Measurements from ENCODE around the gene EAPP.
"Not testable (repeated sequence)": the region's sequence is repeated elsewhere in the genome, so short reads cannot be mapped to it uniquely, and the experiment has no call there.

The EAPP gene
- 38.5 to 60.6 (median 56.4) reads per million in 3 donors for total RNA-seq

GRCh38 chr14:34539407-34540180 is at the start of gene EAPP:
Gene EAPP, minus strand, starts transcription at chr14:34539701. Its CDS starts 73 bp downstream, at chr14:34539628.
- Histone ChIP-seq H3K9me3 (ENCODE audit: control insufficient read depth, low read length) (no peaks in the 10 kb centered on the region), H3K27ac (ENCODE audit: insufficient read depth, low read length, poor library complexity, severe bottlenecking) (peak within 1 kb of the TSS; percentile 93), H3K36me3 (ENCODE audit: control insufficient read depth, insufficient read depth, low read length) (peaks cover 5% of the 10 kb centered on the region), H3K27me3 (replicated peaks; ENCODE audit: control insufficient read depth, insufficient read depth, low read length, poor library complexity, severe bottlenecking) (no peaks in the 10 kb centered on the region), H3K4me3 (ENCODE audit: insufficient read depth, low read depth, low read length, poor library complexity, severe bottlenecking) (peak within 1 kb of the TSS; percentile 77), H3K4me1 (ENCODE audit: control insufficient read depth, insufficient read depth, low read length, poor library complexity, severe bottlenecking) (peaks cover 14% of the 10 kb centered on the region)
- peak; percentile 92 to 95 (median 92) for DNase-seq

GRCh38 chr14:34583525-34583924 is 44.0 kb upstream of the EAPP start:
- Histone ChIP-seq H3K27me3 (replicated peaks; ENCODE audit: control insufficient read depth, insufficient read depth, low read length, poor library complexity, severe bottlenecking) (no peaks in the 10 kb centered on the region), H3K4me3 (ENCODE audit: insufficient read depth, low read depth, low read length, poor library complexity, severe bottlenecking) (no peak overlapping the region), H3K36me3 (ENCODE audit: control insufficient read depth, insufficient read depth, low read length) (peaks cover 40% of the 10 kb centered on the region), H3K27ac (ENCODE audit: insufficient read depth, low read length, poor library complexity, severe bottlenecking) (no peak overlapping the region), H3K9me3 (ENCODE audit: control insufficient read depth, low read length) (no peaks in the 10 kb centered on the region), H3K4me1 (ENCODE audit: control insufficient read depth, insufficient read depth, low read length, poor library complexity, severe bottlenecking) (no peaks in the 10 kb centered on the region)
- DNase-seq, result no peak

GRCh38 chr14:34582117-34582680 is 42.7 kb upstream of the EAPP start:
- DNase-seq, result no peak
- Histone ChIP-seq H3K36me3 (ENCODE audit: control insufficient read depth, insufficient read depth, low read length) (peaks cover 44% of the 10 kb centered on the region), H3K4me1 (ENCODE audit: control insufficient read depth, insufficient read depth, low read length, poor library complexity, severe bottlenecking) (no peaks in the 10 kb centered on the region), H3K27me3 (replicated peaks; ENCODE audit: control insufficient read depth, insufficient read depth, low read length, poor library complexity, severe bottlenecking) (no peaks in the 10 kb centered on the region), H3K9me3 (ENCODE audit: control insufficient read depth, low read length) (no peaks in the 10 kb centered on the region), H3K27ac (ENCODE audit: insufficient read depth, low read length, poor library complexity, severe bottlenecking) (no peak overlapping the region), H3K4me3 (ENCODE audit: insufficient read depth, low read depth, low read length, poor library complexity, severe bottlenecking) (no peak overlapping the region)

- peaks cover 32% of the 10 kb centered on the region for H3K36me3 ChIP-seq (ENCODE audit: control insufficient read depth, insufficient read depth, low read length)
- no peaks in the 10 kb centered on the region for H3K27me3 ChIP-seq (replicated peaks; ENCODE audit: control insufficient read depth, insufficient read depth, low read length, poor library complexity, severe bottlenecking)
- no peaks in the 10 kb centered on the region for H3K9me3 ChIP-seq (ENCODE audit: control insufficient read depth, low read length)
- DNase-seq, result no peak
- no peak overlapping the region for H3K4me3 ChIP-seq (ENCODE audit: insufficient read depth, low read depth, low read length, poor library complexity, severe bottlenecking)
- H3K4me1 ChIP-seq (ENCODE audit: control insufficient read depth, insufficient read depth, low read length, poor library complexity, severe bottlenecking), result no peaks in the 10 kb centered on the region
- H3K27ac ChIP-seq (ENCODE audit: insufficient read depth, low read length, poor library complexity, severe bottlenecking), result no peak overlapping the region
These were observed 40.9 kb upstream of the EAPP start for GRCh38 chr14:34580381-34580780.

- no peaks in the 10 kb centered on the region for H3K9me3 ChIP-seq (ENCODE audit: control insufficient read depth, low read length)
- no peak for DNase-seq
- H3K4me3 ChIP-seq (ENCODE audit: insufficient read depth, low read depth, low read length, poor library complexity, severe bottlenecking), result no peak overlapping the region
- no peaks in the 10 kb centered on the region for H3K27me3 ChIP-seq (replicated peaks; ENCODE audit: control insufficient read depth, insufficient read depth, low read length, poor library complexity, severe bottlenecking)
- no peak overlapping the region for H3K27ac ChIP-seq (ENCODE audit: insufficient read depth, low read length, poor library complexity, severe bottlenecking)
- H3K4me1 ChIP-seq (ENCODE audit: control insufficient read depth, insufficient read depth, low read length, poor library complexity, severe bottlenecking), result no peaks in the 10 kb centered on the region
- peaks cover 42% of the 10 kb centered on the region for H3K36me3 ChIP-seq (ENCODE audit: control insufficient read depth, insufficient read depth, low read length)
These were observed 32.3 kb upstream of the EAPP start for GRCh38 chr14:34571771-34572170.

GRCh38 chr14:34569750-34570149 is 30.2 kb upstream of the EAPP start:
- no peaks in the 10 kb centered on the region for H3K27me3 ChIP-seq (replicated peaks; ENCODE audit: control insufficient read depth, insufficient read depth, low read length, poor library complexity, severe bottlenecking)
- no peak overlapping the region for H3K4me3 ChIP-seq (ENCODE audit: insufficient read depth, low read depth, low read length, poor library complexity, severe bottlenecking)
- no peak for DNase-seq
- no peaks in the 10 kb centered on the region for H3K4me1 ChIP-seq (ENCODE audit: control insufficient read depth, insufficient read depth, low read length, poor library complexity, severe bottlenecking)
- H3K27ac ChIP-seq (ENCODE audit: insufficient read depth, low read length, poor library complexity, severe bottlenecking), result no peak overlapping the region
- H3K36me3 ChIP-seq (ENCODE audit: control insufficient read depth, insufficient read depth, low read length), result peaks cover 52% of the 10 kb centered on the region
- no peaks in the 10 kb centered on the region for H3K9me3 ChIP-seq (ENCODE audit: control insufficient read depth, low read length)

GRCh38 chr14:34568803-34569202 is 29.3 kb upstream of the EAPP start:
- Histone ChIP-seq H3K27ac (ENCODE audit: insufficient read depth, low read length, poor library complexity, severe bottlenecking) (no peak overlapping the region), H3K4me3 (ENCODE audit: insufficient read depth, low read depth, low read length, poor library complexity, severe bottlenecking) (no peak overlapping the region), H3K9me3 (ENCODE audit: control insufficient read depth, low read length) (no peaks in the 10 kb centered on the region), H3K27me3 (replicated peaks; ENCODE audit: control insufficient read depth, insufficient read depth, low read length, poor library complexity, severe bottlenecking) (no peaks in the 10 kb centered on the region), H3K4me1 (ENCODE audit: control insufficient read depth, insufficient read depth, low read length, poor library complexity, severe bottlenecking) (no peaks in the 10 kb centered on the region), H3K36me3 (ENCODE audit: control insufficient read depth, insufficient read depth, low read length) (peaks cover 59% of the 10 kb centered on the region)
- DNase-seq, result no peak

- no peaks in the 10 kb centered on the region for H3K4me1 ChIP-seq (ENCODE audit: control insufficient read depth, insufficient read depth, low read length, poor library complexity, severe bottlenecking)
- H3K4me3 ChIP-seq (ENCODE audit: insufficient read depth, low read depth, low read length, poor library complexity, severe bottlenecking), result no peak overlapping the region
- peaks cover 33% of the 10 kb centered on the region for H3K36me3 ChIP-seq (ENCODE audit: control insufficient read depth, insufficient read depth, low read length)
- no peak for DNase-seq
- no peak overlapping the region for H3K27ac ChIP-seq (ENCODE audit: insufficient read depth, low read length, poor library complexity, severe bottlenecking)
- H3K27me3 ChIP-seq (replicated peaks; ENCODE audit: control insufficient read depth, insufficient read depth, low read length, poor library complexity, severe bottlenecking), result no peaks in the 10 kb centered on the region
- no peaks in the 10 kb centered on the region for H3K9me3 ChIP-seq (ENCODE audit: control insufficient read depth, low read length)
These were observed 23.3 kb upstream of the EAPP start for GRCh38 chr14:34562776-34563150.

GRCh38 chr14:34562037-34562775 is 22.7 kb upstream of the EAPP start:
- H3K27ac ChIP-seq (ENCODE audit: insufficient read depth, low read length, poor library complexity, severe bottlenecking); H3K4me1 ChIP-seq (ENCODE audit: control insufficient read depth, insufficient read depth, low read length, poor library complexity, severe bottlenecking); H3K9me3 ChIP-seq (ENCODE audit: control insufficient read depth, low read length); DNase-seq; H3K27me3 ChIP-seq (replicated peaks; ENCODE audit: control insufficient read depth, insufficient read depth, low read length, poor library complexity, severe bottlenecking); H3K4me3 ChIP-seq (ENCODE audit: insufficient read depth, low read depth, low read length, poor library complexity, severe bottlenecking): not testable (repeated sequence)
- H3K36me3 ChIP-seq (ENCODE audit: control insufficient read depth, insufficient read depth, low read length), result peaks cover 28% of the 10 kb centered on the region

- not testable (repeated sequence) for H3K27me3 ChIP-seq (replicated peaks; ENCODE audit: control insufficient read depth, insufficient read depth, low read length, poor library complexity, severe bottlenecking); H3K9me3 ChIP-seq (ENCODE audit: control insufficient read depth, low read length); DNase-seq; H3K4me1 ChIP-seq (ENCODE audit: control insufficient read depth, insufficient read depth, low read length, poor library complexity, severe bottlenecking); H3K36me3 ChIP-seq (ENCODE audit: control insufficient read depth, insufficient read depth, low read length); H3K4me3 ChIP-seq (ENCODE audit: insufficient read depth, low read depth, low read length, poor library complexity, severe bottlenecking); H3K27ac ChIP-seq (ENCODE audit: insufficient read depth, low read length, poor library complexity, severe bottlenecking)
These were observed 17.0 kb upstream of the EAPP start for GRCh38 chr14:34556498-34556829.

Data from effector memory CD4-positive, alpha-beta T cell (primary cell).